HuH-7.5 (cell line): ENCODE results near the gene CSTPP1.
"Not testable (repeated sequence)": the region's sequence is repeated elsewhere in the genome, so short reads cannot be mapped to it uniquely, and the experiment has no call there.

Source experiments
- DNase-seq: peaks from one replicate; pipeline ENCODE4 v3.0.0; 2011; ENCODE audit warnings: low spot score

CSTPP1 gene

GRCh38 chr11:46953093-46953492 is 16.5 kb downstream of the CSTPP1 start:
- DNase-seq: no peak

DNA sequence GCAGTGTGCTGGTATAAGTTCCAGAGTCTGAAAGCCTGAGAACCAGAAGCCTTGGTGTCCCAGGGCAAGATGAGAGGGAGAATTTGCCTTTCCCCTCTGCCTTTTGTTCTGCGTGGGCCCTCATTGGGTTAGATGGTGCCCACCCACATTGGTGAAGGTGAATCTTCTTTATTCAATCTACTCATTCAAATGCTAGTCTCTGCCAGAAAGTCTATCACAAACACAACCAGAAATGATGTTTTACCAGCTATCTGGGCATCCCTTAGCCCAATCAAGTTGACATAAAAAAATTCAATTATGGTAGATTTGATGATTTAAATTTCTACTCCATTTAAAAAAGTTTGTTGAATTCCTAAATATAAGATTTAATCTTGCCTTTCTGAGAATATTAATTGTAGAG is 22.2 kb downstream of the CSTPP1 start:
- DNase-seq: no peak

DNA sequence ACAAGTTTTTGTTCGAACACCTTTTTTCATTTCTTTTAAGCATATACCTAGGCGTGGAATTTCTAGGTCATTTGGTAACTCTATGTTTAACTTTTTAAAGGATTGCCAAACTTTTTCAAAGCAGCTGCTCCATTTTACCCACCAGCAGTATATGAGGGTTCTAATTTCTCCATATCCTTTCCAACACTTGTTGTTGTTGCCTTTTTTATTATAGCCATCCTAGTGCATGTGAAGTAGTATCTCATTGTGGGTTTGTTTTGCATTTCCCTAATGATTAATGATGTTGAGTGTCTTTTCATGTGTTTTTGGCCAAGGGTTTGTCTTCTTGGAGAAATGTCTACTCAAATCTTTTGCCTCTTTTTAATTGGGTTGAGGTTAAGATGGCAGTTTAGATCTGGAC is 24.5 kb downstream of the CSTPP1 start:
- no peak for DNase-seq

DNA sequence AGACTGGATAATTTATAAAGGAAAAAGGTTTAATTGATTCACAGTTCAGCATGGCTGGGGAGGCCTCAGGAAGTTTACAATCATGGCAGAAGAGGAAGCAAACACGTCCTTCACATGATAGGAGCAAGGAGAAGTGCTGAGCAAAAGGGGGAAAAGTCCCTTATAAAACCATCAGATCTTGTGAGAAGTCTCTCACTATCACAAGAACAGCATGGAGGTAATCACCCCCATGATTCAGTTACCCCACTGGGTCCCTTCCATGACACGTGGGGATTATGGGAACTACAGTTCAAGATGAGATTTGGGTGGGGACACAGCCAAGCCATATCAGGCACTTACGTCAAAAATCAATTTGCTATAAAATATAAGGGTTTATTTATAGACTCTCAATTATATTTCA is 25.3 kb downstream of the CSTPP1 start:
- DNase-seq: not testable (repeated sequence)

GRCh38 chr11:46963844-46964243 is 27.3 kb downstream of the CSTPP1 start:
- DNase-seq: no peak

- DNase-seq: no peak
Measured at GRCh38 chr11:46966773-46967172, 30.2 kb downstream of the CSTPP1 start.

GRCh38 chr11:46967962-46968361 is 31.4 kb downstream of the CSTPP1 start:
- no peak for DNase-seq

GRCh38 chr11:46969379-46969778 is 32.8 kb downstream of the CSTPP1 start:
- DNase-seq: no peak

- no peak for DNase-seq
Measured at GRCh38 chr11:46970913-46971625, 34.5 kb downstream of the CSTPP1 start.

DNA sequence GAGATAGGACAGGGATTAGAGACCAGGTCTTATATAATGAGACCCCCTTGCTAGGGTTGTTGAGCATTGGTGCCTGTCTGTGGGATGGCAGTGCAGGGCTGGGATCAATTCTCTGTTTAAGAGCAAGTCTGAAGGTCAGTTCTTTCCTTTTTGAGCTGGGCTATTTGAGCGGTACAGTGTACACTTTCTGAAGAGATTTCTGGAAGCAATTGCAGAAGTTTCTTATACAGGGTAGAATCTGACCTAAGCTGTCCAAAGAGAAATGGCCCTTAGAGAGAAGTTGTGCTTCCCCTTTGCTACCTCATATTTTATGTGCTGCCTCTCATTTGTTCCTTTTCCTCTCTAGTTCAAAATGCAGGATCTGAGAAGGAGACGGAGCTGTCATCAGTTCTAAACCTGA is 35.8 kb downstream of the CSTPP1 start:
- DNase-seq: no peak

- no peak for DNase-seq
Measured at GRCh38 chr11:46972821-46973220, 36.3 kb downstream of the CSTPP1 start.

DNA sequence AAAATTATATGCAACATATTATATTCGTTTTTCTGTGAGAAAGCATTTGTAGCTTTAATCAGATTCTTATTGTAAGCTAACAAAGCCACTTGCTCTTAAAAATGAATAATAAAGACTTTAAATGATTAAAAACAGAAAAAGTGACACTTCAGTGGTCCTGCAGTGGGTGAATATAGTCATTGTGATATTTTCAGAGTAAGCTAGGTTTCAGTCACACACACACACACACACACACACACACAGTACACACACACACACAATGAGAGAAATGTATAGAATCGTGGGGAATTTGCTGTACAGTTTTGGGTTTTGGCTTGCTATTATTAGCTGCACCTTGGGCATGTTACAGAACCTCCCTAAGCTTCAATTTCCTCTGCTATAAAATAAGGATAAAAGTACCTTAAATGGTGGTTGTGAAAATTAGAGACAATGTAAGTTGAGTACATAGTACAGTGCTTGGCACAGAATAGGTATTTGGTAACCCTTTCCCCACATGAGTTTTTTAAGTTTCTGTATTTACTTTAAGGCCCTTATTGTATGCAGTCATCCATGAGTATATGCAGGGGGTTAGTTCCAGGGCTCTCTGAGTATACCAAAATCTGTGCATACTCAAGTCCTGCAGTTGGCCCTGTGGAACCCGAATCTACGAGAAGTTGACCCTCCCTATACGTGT is 39.8 kb downstream of the CSTPP1 start:
- no peak for DNase-seq

GRCh38 chr11:46977038-46977813 is 40.7 kb downstream of the CSTPP1 start:
- no peak for DNase-seq

- DNase-seq: no peak
Measured at GRCh38 chr11:46978005-46978491, 41.5 kb downstream of the CSTPP1 start.

DNA sequence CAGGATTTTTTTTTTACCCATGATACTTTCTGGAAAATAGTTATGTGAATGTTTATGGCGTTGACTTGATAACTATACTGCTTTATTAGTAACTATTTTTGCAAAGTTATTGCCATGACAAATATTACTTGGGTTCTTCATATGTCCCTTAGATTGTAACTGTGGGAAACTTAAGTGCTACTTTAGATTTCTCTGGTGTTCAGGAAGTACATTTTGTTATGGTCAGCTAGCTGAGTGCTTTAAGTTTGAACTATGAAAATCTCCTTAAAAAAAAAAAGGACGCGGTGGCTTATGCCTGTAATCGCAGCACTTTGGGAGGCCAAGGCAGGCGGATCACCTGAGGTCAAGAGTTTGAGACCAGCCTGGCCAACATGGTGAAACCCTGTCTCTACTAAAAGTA is 42.8 kb downstream of the CSTPP1 start:
- DNase-seq: no peak

DNA sequence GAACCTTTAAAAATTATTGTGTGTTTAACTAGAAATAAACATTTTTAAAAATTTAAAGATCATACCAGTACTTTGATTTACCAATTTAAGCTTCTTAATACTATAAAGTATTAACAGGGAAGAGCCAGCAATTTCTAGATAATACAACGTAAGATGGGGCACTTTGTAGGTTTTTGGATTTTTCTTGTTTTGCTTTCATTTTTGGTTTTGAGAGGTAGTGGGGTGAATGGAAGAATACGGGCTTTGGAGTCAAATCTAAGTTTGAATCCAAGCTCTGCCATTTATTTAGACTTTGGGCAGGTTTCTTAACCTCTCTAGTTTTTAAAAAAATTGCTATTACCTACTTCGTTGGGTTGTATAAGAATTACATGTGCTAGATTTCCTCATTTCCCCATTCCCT is 44.9 kb downstream of the CSTPP1 start:
- DNase-seq: no peak

DNA sequence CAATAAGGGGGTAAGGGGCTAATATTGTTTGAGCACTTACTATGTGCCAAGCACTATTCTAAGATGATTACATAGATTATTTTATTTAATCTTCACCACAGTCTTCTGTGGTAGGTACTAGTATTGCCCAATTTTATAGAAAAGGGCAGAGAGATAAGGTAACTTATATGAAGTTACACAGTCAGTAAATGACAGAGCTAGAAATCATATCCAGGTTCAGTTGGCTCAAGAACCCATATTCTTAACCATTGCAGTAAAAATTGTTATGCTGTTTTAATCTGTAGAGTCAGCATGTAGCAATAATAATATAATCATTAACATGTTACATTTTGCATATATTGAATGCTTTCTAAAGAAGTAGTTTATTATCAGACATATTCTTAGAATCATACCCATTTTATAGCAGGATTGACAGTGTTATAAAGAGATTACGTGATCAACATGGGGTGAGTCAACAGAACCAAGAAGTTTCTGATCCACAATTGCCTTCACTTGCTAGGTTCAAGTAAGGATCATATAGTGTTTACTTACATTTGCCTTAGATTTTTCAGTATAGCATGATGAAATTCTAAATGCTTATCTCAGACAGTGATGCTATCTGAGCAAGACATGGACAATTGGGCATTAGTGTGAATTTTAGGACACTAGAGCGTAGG is 46.4 kb downstream of the CSTPP1 start:
- DNase-seq: no peak

- DNase-seq: no peak
Measured at GRCh38 chr11:46983598-46983997, 47.0 kb downstream of the CSTPP1 start.

DNA sequence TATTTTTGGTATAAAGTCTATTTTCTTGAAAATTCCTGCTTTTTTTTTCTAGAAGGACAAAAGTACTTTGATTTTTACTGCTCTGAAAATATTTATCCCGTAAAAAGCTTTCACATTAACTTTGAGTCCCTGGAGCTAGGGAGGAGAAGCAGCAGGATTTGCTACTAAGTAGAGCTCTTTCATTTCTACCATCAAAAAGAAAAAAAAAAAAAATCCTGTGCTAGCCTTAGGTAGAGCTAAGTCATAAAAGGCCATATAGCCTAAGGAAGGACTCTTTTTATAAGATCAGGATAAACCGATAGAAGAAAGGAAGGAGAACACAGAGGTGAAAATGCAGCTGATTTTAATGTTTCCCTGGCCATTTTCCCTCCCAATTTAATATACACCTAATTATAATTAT is 48.0 kb downstream of the CSTPP1 start:
- no peak for DNase-seq

DNA sequence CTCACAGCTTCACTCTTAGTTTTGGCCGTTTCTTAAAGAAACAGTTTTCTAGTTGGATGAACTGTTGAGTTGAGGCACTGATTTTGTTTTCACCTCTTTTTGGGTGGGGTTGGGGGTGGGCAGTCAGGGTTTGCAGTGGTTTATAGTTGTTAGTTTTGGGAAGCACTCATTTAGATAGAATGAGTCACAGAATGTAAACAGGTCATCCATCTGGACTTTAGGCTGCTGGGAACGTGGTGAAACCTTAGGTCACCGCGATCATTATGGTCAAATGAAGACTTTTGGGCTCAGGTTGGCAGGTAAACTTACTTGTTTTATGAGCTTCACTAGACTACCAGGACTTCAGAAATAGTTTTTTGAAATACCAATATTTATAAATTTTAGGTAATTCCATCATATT is 48.4 kb downstream of the CSTPP1 start:
- DNase-seq: no peak

GRCh38 chr11:46987183-46987582 is 50.6 kb downstream of the CSTPP1 start:
- DNase-seq: no peak

DNA sequence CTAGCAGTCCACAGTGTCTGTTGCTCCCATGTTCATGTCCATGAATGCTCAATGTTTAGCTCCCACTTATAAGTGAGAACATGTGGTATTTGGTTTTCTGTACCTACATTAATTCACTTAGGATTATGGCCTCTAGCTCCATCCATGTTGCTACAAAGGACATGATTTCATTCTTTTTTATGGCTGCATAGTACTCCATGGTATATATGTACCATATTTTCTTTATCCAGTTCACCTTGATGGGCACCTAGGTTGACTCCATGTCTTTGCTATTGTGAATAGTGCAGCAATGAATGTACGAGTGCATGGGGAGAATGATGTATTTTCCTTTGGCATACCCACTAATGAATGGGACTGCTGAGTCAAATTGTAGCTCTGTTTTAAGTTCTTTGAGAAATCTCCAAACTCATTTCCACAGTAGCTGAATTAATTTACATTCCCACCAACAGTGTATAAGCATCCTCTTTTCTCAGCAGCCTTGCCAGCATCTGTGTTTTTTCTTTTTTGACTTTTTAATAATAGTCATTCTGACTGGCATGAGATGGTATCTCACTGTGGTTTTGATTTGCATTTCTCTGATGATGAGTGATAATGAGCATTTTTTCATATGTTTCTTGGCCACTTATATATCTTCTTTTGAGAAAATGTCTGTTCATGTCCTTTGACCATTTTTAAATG is 53.4 kb downstream of the CSTPP1 start:
- DNase-seq: not testable (repeated sequence)
